GM12873 (cell line): ENCODE data around the gene RPS6KB2.
A peak's percentile ranks its signal among the peaks of the same experiment; 100 is the strongest.

ENCODE experiments used
- CTCF ChIP-seq: IDR thresholded peaks from 2 replicates; pipeline ENCODE4 v1.5.1; 2012; ENCODE audit warnings: low read depth, mild to moderate bottlenecking, moderate library complexity, low read length, control low read depth; ENCODE audit not compliant: insufficient read depth; ENCODE audit errors: missing control alignments

The RPS6KB2 gene

GRCh38 chr11:67400251-67400941, 27.9 kb upstream of the RPS6KB2 start:
- no peak for TF ChIP-seq CTCF

- no peak for TF ChIP-seq CTCF
These were observed 27.3 kb upstream of the RPS6KB2 start for GRCh38 chr11:67400942-67401494.

GRCh38 chr11:67401495-67402191, 26.7 kb upstream of the RPS6KB2 start, which contains the start of gene PPP1CA:
PPP1CA (minus strand) TSS chr11:67401858; CDS start chr11:67401782, 76 bp downstream.
- TF ChIP-seq CTCF = peak; percentile 41

- TF ChIP-seq CTCF = no peak
These were observed 23.6 kb upstream of the RPS6KB2 start for GRCh38 chr11:67404515-67405195.

GRCh38 chr11:67405196-67405567, 23.1 kb upstream of the RPS6KB2 start:
- no peak for TF ChIP-seq CTCF

- TF ChIP-seq CTCF = no peak
These were observed 22.5 kb upstream of the RPS6KB2 start for GRCh38 chr11:67405688-67406339.
